H9 (cell line): ENCODE results near the gene MYO15B. TPM values are rescaled to one million over a fixed set of nuclear protein-coding genes. Genes with fewer than 3 reads are reported as not detected.

ENCODE experiments used
- DNase-seq: peaks from one replicate; pipeline ENCODE4 v3.0.0-alpha.2; 2017
- H2AFZ ChIP-seq: one replicate; pipeline ENCODE4 v1.6.1; 2013; ENCODE audit warnings: mild to moderate bottlenecking, low read length, control low read depth, moderate library complexity
- H2AK5ac ChIP-seq: 2 replicates; pipeline ENCODE4 v1.6.1; 2013; ENCODE audit warnings: low read length, control low read depth, mixed read lengths; ENCODE audit not compliant: insufficient read length
- H2BK120ac ChIP-seq: one replicate; pipeline ENCODE4 v1.6.1; 2013; ENCODE audit warnings: low read depth, mild to moderate bottlenecking, low read length, control low read depth, inconsistent platforms; ENCODE audit not compliant: poor library complexity, severe bottlenecking
- H2BK12ac ChIP-seq: 2 replicates; pipeline ENCODE4 v1.6.1; 2013; ENCODE audit warnings: low read length, control low read depth, mixed read lengths, low read depth; ENCODE audit not compliant: insufficient read length
- H2BK15ac ChIP-seq: 2 replicates; pipeline ENCODE4 v1.6.1; 2013; ENCODE audit warnings: low read depth, low read length, control low read depth
- H2BK20ac ChIP-seq: one replicate; pipeline ENCODE4 v1.6.1; 2013; ENCODE audit warnings: low read depth, mild to moderate bottlenecking, low read length, control low read depth, inconsistent platforms; ENCODE audit not compliant: poor library complexity, severe bottlenecking
- H2BK5ac ChIP-seq: 2 replicates; pipeline ENCODE4 v1.6.1; 2013; ENCODE audit warnings: low read length, control low read depth, mixed read lengths; ENCODE audit not compliant: insufficient read length
- H3K14ac ChIP-seq: 2 replicates; pipeline ENCODE4 v1.6.1; 2013; ENCODE audit warnings: low read length, control low read depth; ENCODE audit not compliant: insufficient read depth
- H3K18ac ChIP-seq: 2 replicates; pipeline ENCODE4 v1.6.1; 2013; ENCODE audit warnings: low read depth, mild to moderate bottlenecking, mixed read lengths, low read length, control low read depth; ENCODE audit not compliant: insufficient read length
- H3K23ac ChIP-seq: 2 replicates; pipeline ENCODE4 v1.6.1; 2013; ENCODE audit warnings: low read length, control low read depth, mixed read lengths, low read depth; ENCODE audit not compliant: insufficient read length
- H3K23me2 ChIP-seq: 2 replicates; pipeline ENCODE4 v1.6.1; 2013; ENCODE audit warnings: low read depth, mild to moderate bottlenecking, mixed read lengths, low read length, control low read depth; ENCODE audit not compliant: insufficient read length, poor library complexity, severe bottlenecking
- H3K27ac ChIP-seq: 2 replicates; pipeline ENCODE4 v1.5.1; 2013; ENCODE audit warnings: low read length, control low read depth, mixed read lengths, low read depth; ENCODE audit not compliant: insufficient read length
- H3K27me3 ChIP-seq: 2 replicates; pipeline ENCODE4 v1.6.1; 2013; ENCODE audit warnings: low read length, control low read depth, inconsistent platforms; ENCODE audit not compliant: insufficient read depth
- H3K4ac ChIP-seq: 2 replicates; pipeline ENCODE4 v1.6.1; 2013; ENCODE audit warnings: low read depth, mild to moderate bottlenecking, control low read depth, inconsistent platforms, low read length, moderate library complexity
- H3K4me1 ChIP-seq: 2 replicates; pipeline ENCODE4 v1.6.1; 2013; ENCODE audit warnings: low read length, control low read depth, inconsistent platforms; ENCODE audit not compliant: insufficient read depth
- H3K4me2 ChIP-seq: 2 replicates; pipeline ENCODE4 v1.6.1; 2013; ENCODE audit warnings: low read length, control low read depth, mixed read lengths; ENCODE audit not compliant: insufficient read length, insufficient read depth
- H3K56ac ChIP-seq: 2 replicates; pipeline ENCODE4 v1.6.1; 2013; ENCODE audit warnings: low read depth, mild to moderate bottlenecking, mixed read lengths, low read length, control low read depth; ENCODE audit not compliant: insufficient read length
- H3K79me1 ChIP-seq: 2 replicates; pipeline ENCODE4 v1.6.1; 2013; ENCODE audit warnings: low read depth, mild to moderate bottlenecking, moderate library complexity, low read length, control low read depth, inconsistent platforms; ENCODE audit not compliant: insufficient read depth, poor library complexity, severe bottlenecking
- H3K79me2 ChIP-seq: 2 replicates; pipeline ENCODE4 v1.6.1; 2013; ENCODE audit warnings: low read length, control low read depth, inconsistent platforms; ENCODE audit not compliant: insufficient read depth
- H3K9ac ChIP-seq: 2 replicates; pipeline ENCODE4 v1.6.1; 2013; ENCODE audit warnings: low read length, control low read depth, mixed read lengths; ENCODE audit not compliant: insufficient read length; ENCODE audit errors: extremely low read depth
- H3K9me3 ChIP-seq: one replicate; pipeline ENCODE4 v1.6.1; 2013; ENCODE audit warnings: low read depth, low read length, inconsistent platforms; ENCODE audit not compliant: control insufficient read depth
- H3T11ph ChIP-seq: one replicate; pipeline ENCODE4 v1.6.1; 2013; ENCODE audit warnings: mild to moderate bottlenecking, low read length, control low read depth, inconsistent platforms
- H4K20me1 ChIP-seq: one replicate; pipeline ENCODE4 v1.6.1; 2013; ENCODE audit not compliant: control insufficient read depth, insufficient read length, insufficient read depth
- H4K5ac ChIP-seq: 2 replicates; pipeline ENCODE4 v1.6.1; 2013; ENCODE audit warnings: low read depth, mild to moderate bottlenecking, mixed read lengths, low read length, control low read depth; ENCODE audit not compliant: insufficient read length
- H4K8ac ChIP-seq: replicated peaks from 2 replicates; pipeline ENCODE4 v1.6.1; 2013; ENCODE audit warnings: low read length, control low read depth, mixed read lengths, low read depth; ENCODE audit not compliant: insufficient read length
- H4K91ac ChIP-seq: 2 replicates; pipeline ENCODE4 v1.6.1; 2013; ENCODE audit warnings: low read depth, mild to moderate bottlenecking, moderate library complexity, mixed read lengths, low read length, control low read depth; ENCODE audit not compliant: insufficient read length
- H3K27ac Mint-ChIP-seq, 3 experiments: 2 replicates in 2 of 3; 3 replicates in 1 of 3; pipeline ENCODE4 v1.8.0; 2020 to 2021; ENCODE audit warnings: mixed read lengths in 3 of 3, mild to moderate bottlenecking in 1 of 3, moderate library complexity in 1 of 3
- H3K27me3 Mint-ChIP-seq: 2 replicates; pipeline ENCODE4 v1.8.0; 2021; ENCODE audit warnings: low read depth, mild to moderate bottlenecking, moderate library complexity, mixed read lengths
- H3K36me3 Mint-ChIP-seq, 3 experiments: 2 replicates in 2 of 3; 3 replicates in 1 of 3; pipeline ENCODE4 v1.8.0; 2020 to 2021; ENCODE audit warnings: low read depth in 3 of 3, mixed read lengths in 3 of 3; ENCODE audit not compliant: insufficient read depth in 1 of 3
- H3K4me1 Mint-ChIP-seq, 2 experiments: 2 replicates each; pipeline ENCODE4 v1.8.0; 2020; ENCODE audit warnings: mixed read lengths in 2 of 2
- H3K4me3 Mint-ChIP-seq, 2 experiments: 2 replicates in 1 of 2; 3 replicates in 1 of 2; pipeline ENCODE4 v1.8.0; 2020 to 2021; ENCODE audit warnings: mild to moderate bottlenecking in 2 of 2, mixed read lengths in 2 of 2, moderate library complexity in 1 of 2
- H3K9me3 Mint-ChIP-seq, 2 experiments: 2 replicates in 1 of 2; 3 replicates in 1 of 2; pipeline ENCODE4 v1.8.0; 2020; ENCODE audit warnings: mild to moderate bottlenecking in 2 of 2, mixed read lengths in 2 of 2, moderate library complexity in 1 of 2
- WGBS: extraction: QIAGEN DNeasy Blood & Tissue Kit; methylation state at CpG from one replicate; pipeline ENCODE4 v1.1.7; 2013; ENCODE audit warnings: missing lambda C conversion rate, low lambda C conversion rate, mixed read lengths; ENCODE audit not compliant: insufficient read length; ENCODE audit errors: extremely low coverage; 5-methylcytosine and 5-hydroxymethylcytosine counted together
- total RNA-seq: library from RNA; stranded (reverse); gene quantifications from 2 replicates; pipeline ENCODE4 v1.2.1, GENCODE V29; 2021
- TF ChIP-seq, protein P1 (sequence below): fragments of 200-600 bp; sonication (generic); conservative IDR thresholded peaks from 3 replicates; pipeline ENCODE4 v1.8.0; 2021; ENCODE audit warnings: antibody characterized with exemption, mild to moderate bottlenecking

MYO15B gene
- total RNA-seq, 1 experiment from 2014 or later, result 41.9 TPM

DNA sequence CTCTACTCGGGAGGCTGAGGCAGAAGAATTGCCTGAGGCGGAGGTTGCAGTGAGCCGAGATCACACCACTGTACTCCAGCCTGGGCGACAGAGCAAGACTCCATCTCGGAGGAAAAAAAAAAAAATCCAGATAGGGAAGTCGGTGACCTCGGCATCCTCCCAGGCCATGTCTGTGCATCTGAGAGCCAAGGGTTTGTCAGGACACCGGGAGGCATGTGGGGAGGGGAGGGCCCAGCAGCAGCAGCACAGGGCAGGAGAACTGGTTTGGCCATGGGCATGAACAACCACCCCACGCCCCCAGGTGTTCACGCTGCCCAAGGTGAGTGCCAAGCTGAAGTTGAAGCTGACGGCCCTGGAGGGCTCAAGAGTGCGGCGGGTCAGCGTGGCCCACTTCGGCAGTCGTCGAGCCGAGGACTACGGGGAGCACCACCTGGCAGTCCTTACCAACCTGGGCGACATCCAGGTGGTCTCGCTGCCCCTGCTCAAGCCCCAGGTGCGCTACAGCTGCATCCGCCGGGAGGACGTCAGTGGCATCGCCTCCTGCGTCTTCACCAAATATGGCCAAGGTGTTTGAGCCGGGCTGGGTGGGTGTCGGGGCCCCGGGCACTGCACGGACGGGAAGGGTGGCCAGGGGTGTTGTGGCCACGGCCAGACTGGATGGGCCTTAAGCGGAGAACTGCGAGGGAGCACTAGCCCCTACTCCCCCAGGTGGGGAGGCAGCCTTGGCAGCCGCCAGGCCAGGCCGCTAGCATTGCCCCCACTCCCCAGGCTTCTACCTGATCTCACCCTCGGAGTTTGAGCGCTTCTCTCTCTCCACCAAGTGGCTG, 14.7 kb upstream of the MYO15B start:
- no peak overlapping the region for H3T11ph ChIP-seq
- Mint-ChIP-seq H3K27ac (no peak overlapping the region), H3K4me3 (no peak overlapping the region), H3K4me1 (no peaks in the 10 kb centered on the region), H3K9me3 (no peaks in the 10 kb centered on the region), H3K36me3 (peaks cover 2 to 12% (median 4%) of the 10 kb centered on the region in 3 experiments; a peak in 5 of 7 replicates), H3K27me3 (peaks cover 1% of the 10 kb centered on the region; the same call in 1 of the 2 replicates)
- H3K27me3 ChIP-seq, result no peaks in the 10 kb centered on the region
- no peak overlapping the region for H3K18ac ChIP-seq
- H3K56ac ChIP-seq, result no peak overlapping the region
- no peak overlapping the region for H2BK15ac ChIP-seq
- H3K79me2 ChIP-seq, result no peaks in the 10 kb centered on the region
- no peaks in the 10 kb centered on the region for H4K20me1 ChIP-seq
- no peaks in the 10 kb centered on the region for H3K79me1 ChIP-seq
- H3K4me1 ChIP-seq, result no peaks in the 10 kb centered on the region
- H3K23ac ChIP-seq, result no peak overlapping the region
- no peaks in the 10 kb centered on the region for H3K23me2 ChIP-seq
- no CpG with 5 or more reads among the region's 39 CpGs for WGBS
- H3K9ac ChIP-seq, result no peak overlapping the region
- H3K4me2 ChIP-seq, result no peak overlapping the region
- no peak overlapping the region for H2BK5ac ChIP-seq
- H4K8ac ChIP-seq, result no peak overlapping the region
- H2BK12ac ChIP-seq, result no peak overlapping the region
- no peak overlapping the region for H2AFZ ChIP-seq
- no peak overlapping the region for H2BK20ac ChIP-seq
- H3K4ac ChIP-seq, result no peak overlapping the region
- no peak overlapping the region for H3K14ac ChIP-seq
- no peak overlapping the region for H2AK5ac ChIP-seq
- TF ChIP-seq, protein P1, sequence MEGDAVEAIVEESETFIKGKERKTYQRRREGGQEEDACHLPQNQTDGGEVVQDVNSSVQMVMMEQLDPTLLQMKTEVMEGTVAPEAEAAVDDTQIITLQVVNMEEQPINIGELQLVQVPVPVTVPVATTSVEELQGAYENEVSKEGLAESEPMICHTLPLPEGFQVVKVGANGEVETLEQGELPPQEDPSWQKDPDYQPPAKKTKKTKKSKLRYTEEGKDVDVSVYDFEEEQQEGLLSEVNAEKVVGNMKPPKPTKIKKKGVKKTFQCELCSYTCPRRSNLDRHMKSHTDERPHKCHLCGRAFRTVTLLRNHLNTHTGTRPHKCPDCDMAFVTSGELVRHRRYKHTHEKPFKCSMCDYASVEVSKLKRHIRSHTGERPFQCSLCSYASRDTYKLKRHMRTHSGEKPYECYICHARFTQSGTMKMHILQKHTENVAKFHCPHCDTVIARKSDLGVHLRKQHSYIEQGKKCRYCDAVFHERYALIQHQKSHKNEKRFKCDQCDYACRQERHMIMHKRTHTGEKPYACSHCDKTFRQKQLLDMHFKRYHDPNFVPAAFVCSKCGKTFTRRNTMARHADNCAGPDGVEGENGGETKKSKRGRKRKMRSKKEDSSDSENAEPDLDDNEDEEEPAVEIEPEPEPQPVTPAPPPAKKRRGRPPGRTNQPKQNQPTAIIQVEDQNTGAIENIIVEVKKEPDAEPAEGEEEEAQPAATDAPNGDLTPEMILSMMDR, result no peak
- no peak overlapping the region for H4K91ac ChIP-seq
- H4K5ac ChIP-seq, result no peak overlapping the region
- no peak overlapping the region for H3K27ac ChIP-seq
- no peak for DNase-seq
- H3K9me3 ChIP-seq, result no peaks in the 10 kb centered on the region
- no peak overlapping the region for H2BK120ac ChIP-seq
